Measurements from ENCODE around the gene GHR. TPM values are rescaled to one million over a fixed set of nuclear protein-coding genes. Genes with fewer than 3 reads are reported as not detected.

Gene GHR
- total RNA-seq, 2 donors from 2014 or later: 0.27 to 1.2 TPM

- H3K9me3 ChIP-seq (ENCODE audit: control insufficient read depth, low read length): no peaks in the 10 kb centered on the region
- no peaks in the 10 kb centered on the region for H3K27me3 ChIP-seq (ENCODE audit: control insufficient read depth, insufficient read depth, low read length, poor library complexity, severe bottlenecking)
- peaks cover 24% of the 10 kb centered on the region for H3K4me1 Mint-ChIP-seq
- TF ChIP-seq, protein P1, sequence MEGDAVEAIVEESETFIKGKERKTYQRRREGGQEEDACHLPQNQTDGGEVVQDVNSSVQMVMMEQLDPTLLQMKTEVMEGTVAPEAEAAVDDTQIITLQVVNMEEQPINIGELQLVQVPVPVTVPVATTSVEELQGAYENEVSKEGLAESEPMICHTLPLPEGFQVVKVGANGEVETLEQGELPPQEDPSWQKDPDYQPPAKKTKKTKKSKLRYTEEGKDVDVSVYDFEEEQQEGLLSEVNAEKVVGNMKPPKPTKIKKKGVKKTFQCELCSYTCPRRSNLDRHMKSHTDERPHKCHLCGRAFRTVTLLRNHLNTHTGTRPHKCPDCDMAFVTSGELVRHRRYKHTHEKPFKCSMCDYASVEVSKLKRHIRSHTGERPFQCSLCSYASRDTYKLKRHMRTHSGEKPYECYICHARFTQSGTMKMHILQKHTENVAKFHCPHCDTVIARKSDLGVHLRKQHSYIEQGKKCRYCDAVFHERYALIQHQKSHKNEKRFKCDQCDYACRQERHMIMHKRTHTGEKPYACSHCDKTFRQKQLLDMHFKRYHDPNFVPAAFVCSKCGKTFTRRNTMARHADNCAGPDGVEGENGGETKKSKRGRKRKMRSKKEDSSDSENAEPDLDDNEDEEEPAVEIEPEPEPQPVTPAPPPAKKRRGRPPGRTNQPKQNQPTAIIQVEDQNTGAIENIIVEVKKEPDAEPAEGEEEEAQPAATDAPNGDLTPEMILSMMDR (conservative IDR thresholded peaks at IDR 0.05): no peak
- H3K9me3 Mint-ChIP-seq: no peaks in the 10 kb centered on the region
- H3K27me3 Mint-ChIP-seq (ENCODE audit: insufficient read depth): no peaks in the 10 kb centered on the region
- H3K9ac ChIP-seq (ENCODE audit: extremely low read depth, low read length, poor library complexity, severe bottlenecking): no peak overlapping the region
- WGBS, 2 experiments (ENCODE audit: insufficient coverage in 1 of 2, insufficient read length in 1 of 2): 100% methylated on average over 2 of the region's 2 CpGs; no CpG with 5 or more reads in 1 of the 2 experiments
- H3K27ac Mint-ChIP-seq: no peak overlapping the region
- no peak for DNase-seq
- H3K4me3 Mint-ChIP-seq: no peak overlapping the region
- H3K27ac ChIP-seq (ENCODE audit: low read depth, low read length): no peak overlapping the region
- no peak overlapping the region for H3K4me3 ChIP-seq (ENCODE audit: low read length)
- H3K36me3 Mint-ChIP-seq (ENCODE audit: low read depth): no peaks in the 10 kb centered on the region
- H3K36me3 ChIP-seq (ENCODE audit: control insufficient read depth, insufficient read depth, low read length): no peaks in the 10 kb centered on the region
- H3K4me1 ChIP-seq (ENCODE audit: control insufficient read depth, insufficient read depth, low read length): peaks cover 8% of the 10 kb centered on the region
These were observed 206.0 kb downstream of the GHR start for GRCh38 chr5:42629284-42629683.

DNA sequence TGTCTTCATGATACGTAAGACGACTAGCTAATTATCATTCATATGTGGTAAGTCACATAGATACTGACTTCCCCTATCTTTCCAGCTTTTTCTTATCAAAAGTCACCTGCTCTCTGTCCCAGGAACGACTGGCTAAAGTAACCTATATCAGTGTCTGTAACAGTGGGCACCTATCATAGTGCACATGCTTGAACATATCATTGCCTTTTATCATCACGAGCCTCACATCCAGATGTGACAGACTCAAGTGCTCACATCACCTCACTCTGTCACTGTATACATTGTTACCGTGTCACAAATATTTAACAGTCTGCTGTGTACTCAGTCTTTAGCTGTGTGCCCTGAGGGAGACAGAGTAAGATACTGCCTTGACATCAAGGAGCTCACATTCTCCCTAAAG is 208.0 kb downstream of the GHR start:
- WGBS, 2 experiments (ENCODE audit: insufficient coverage in 1 of 2, insufficient read length in 1 of 2): 91 to 98% methylated on average over 4 to 5 of the region's 5 CpGs
- Mint-ChIP-seq H3K36me3 (ENCODE audit: low read depth) (no peaks in the 10 kb centered on the region), H3K4me3 (no peak overlapping the region), H3K9me3 (no peaks in the 10 kb centered on the region), H3K4me1 (peaks cover 30% of the 10 kb centered on the region), H3K27me3 (ENCODE audit: insufficient read depth) (no peaks in the 10 kb centered on the region), H3K27ac (no peak overlapping the region)
- Histone ChIP-seq H3K9me3 (ENCODE audit: control insufficient read depth, low read length) (no peaks in the 10 kb centered on the region), H3K4me3 (ENCODE audit: low read length) (no peak overlapping the region), H3K9ac (ENCODE audit: extremely low read depth, low read length, poor library complexity, severe bottlenecking) (no peak overlapping the region), H3K27me3 (ENCODE audit: control insufficient read depth, insufficient read depth, low read length, poor library complexity, severe bottlenecking) (no peaks in the 10 kb centered on the region), H3K36me3 (ENCODE audit: control insufficient read depth, insufficient read depth, low read length) (no peaks in the 10 kb centered on the region), H3K4me1 (ENCODE audit: control insufficient read depth, insufficient read depth, low read length) (peaks cover 6% of the 10 kb centered on the region), H3K27ac (ENCODE audit: low read depth, low read length) (no peak overlapping the region)
- TF ChIP-seq, protein P1 (conservative IDR thresholded peaks at IDR 0.05): no peak
- DNase-seq: no peak

DNA sequence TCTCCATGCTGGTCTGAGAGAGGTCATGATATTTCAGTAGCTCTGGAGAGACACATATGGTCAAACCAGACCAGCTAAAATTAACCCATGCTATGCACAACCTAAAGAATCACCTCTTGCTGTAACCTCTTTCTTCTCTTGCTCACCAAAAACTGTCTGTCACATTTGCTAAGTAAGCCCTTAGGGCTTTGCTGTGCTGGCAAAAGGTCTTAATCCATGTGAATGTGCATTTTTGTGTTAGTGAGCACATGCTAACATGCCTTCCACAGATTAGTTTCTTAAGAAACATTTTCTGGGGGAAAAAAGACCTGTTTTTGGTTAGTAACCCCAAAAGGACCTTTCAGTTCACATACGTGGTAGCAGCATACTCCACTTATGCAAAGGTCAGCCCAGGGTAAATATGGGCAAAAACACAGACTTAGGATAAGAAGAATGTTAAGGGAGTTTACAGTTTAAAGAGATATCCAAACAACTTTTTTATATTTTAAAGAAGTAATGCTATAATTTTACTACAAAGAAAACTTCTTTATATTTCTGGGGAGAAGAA is 209.2 kb downstream of the GHR start:
- Histone ChIP-seq H3K36me3 (ENCODE audit: control insufficient read depth, insufficient read depth, low read length) (no peaks in the 10 kb centered on the region), H3K9me3 (ENCODE audit: control insufficient read depth, low read length) (no peaks in the 10 kb centered on the region), H3K4me1 (ENCODE audit: control insufficient read depth, insufficient read depth, low read length) (peaks cover 4% of the 10 kb centered on the region), H3K27me3 (ENCODE audit: control insufficient read depth, insufficient read depth, low read length, poor library complexity, severe bottlenecking) (no peaks in the 10 kb centered on the region), H3K27ac (ENCODE audit: low read depth, low read length) (no peak overlapping the region), H3K9ac (ENCODE audit: extremely low read depth, low read length, poor library complexity, severe bottlenecking) (no peak overlapping the region), H3K4me3 (ENCODE audit: low read length) (no peak overlapping the region)
- DNase-seq: no peak
- H3K27ac Mint-ChIP-seq: no peak overlapping the region
- 88 to 100% methylated on average over 1 of the region's 1 CpG for WGBS, 2 experiments (ENCODE audit: insufficient coverage in 1 of 2, insufficient read length in 1 of 2)
- H3K4me3 Mint-ChIP-seq: no peak overlapping the region
- no peaks in the 10 kb centered on the region for H3K27me3 Mint-ChIP-seq (ENCODE audit: insufficient read depth)
- H3K36me3 Mint-ChIP-seq (ENCODE audit: low read depth): no peaks in the 10 kb centered on the region
- TF ChIP-seq, protein P1 (conservative IDR thresholded peaks at IDR 0.05): no peak
- H3K4me1 Mint-ChIP-seq: peaks cover 28% of the 10 kb centered on the region
- no peaks in the 10 kb centered on the region for H3K9me3 Mint-ChIP-seq
